Muscle layer of duodenum (tissue), 2 donors: ENCODE results near the gene RARA.
A peak's percentile ranks its signal among the peaks of the same experiment; 100 is the strongest.

Experiments
- H3K27ac ChIP-seq: one replicate; pipeline ENCODE4 v1.7.0; 2013; ENCODE audit warnings: mild to moderate bottlenecking, low read length
- H3K27me3 ChIP-seq: one replicate; pipeline ENCODE4 v1.7.0; 2013; ENCODE audit warnings: low read depth, mild to moderate bottlenecking, control low read depth, low read length
- H3K36me3 ChIP-seq, 2 donors: one replicate each; pipeline ENCODE4 v1.7.0; 2013; ENCODE audit warnings: low read length in 2 of 2, control low read depth in 1 of 2, mild to moderate bottlenecking in 1 of 2; ENCODE audit not compliant: insufficient read depth in 2 of 2, control insufficient read depth in 1 of 2
- H3K4me1 ChIP-seq, 2 donors: one replicate each; pipeline ENCODE4 v1.7.0; 2013; ENCODE audit warnings: low read length in 2 of 2, mild to moderate bottlenecking in 2 of 2, control low read depth in 1 of 2, moderate library complexity in 1 of 2; ENCODE audit not compliant: insufficient read depth in 2 of 2, control insufficient read depth in 1 of 2
- H3K4me3 ChIP-seq, 2 donors: one replicate each; pipeline ENCODE4 v1.7.0; 2013; ENCODE audit warnings: low read length in 2 of 2, low read depth in 1 of 2, mild to moderate bottlenecking in 1 of 2
- H3K9me3 ChIP-seq, 2 donors: one replicate each; pipeline ENCODE4 v1.7.0; 2013; ENCODE audit warnings: low read length in 2 of 2, control low read depth in 1 of 2, mild to moderate bottlenecking in 1 of 2; ENCODE audit not compliant: control insufficient read depth in 1 of 2
- donor health status: healthy.

The RARA gene

DNA sequence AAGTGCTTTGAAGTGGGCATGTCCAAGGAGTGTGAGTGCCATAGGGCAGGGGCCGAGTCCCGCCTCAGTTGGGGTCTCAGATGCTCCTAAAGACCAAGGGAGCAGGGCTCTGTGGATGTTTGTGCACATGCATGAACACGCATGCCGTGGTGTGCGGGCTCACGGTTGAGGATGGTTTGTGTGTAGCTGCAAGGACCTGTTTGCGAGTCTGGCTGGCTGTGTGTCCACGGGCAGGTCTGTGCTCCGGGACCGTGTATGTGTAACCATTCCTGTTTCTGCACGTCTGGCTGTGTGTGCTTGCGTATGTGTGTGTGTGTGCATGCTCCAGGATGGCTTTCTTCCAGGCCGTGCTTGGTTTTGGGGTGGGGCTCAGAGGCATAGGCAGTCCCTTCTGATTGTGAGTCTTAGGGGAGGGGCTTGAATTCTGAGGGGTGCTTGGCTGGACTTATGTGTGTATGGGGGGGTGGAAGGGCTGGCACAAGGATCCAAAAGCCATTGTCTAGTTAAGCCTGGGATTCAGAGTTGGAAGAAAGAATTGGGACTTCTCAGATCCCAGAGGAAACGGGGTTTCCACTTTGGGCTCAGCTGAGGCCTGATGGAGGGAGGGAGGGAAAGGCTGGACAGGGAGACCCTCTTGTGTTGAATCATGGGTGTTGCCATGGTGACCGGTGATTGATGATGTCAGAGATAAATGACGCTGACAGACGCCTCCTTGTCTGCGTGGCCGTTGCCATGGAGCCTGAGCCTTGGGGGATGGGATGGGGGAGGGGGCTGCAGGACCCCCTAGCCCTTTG is 41.1 kb downstream of the RARA start:
- peaks cover 30 to 53% of the 10 kb centered on the region in 2 donors for H3K36me3 ChIP-seq
- no peaks in the 10 kb centered on the region for H3K27me3 ChIP-seq
- H3K4me3 ChIP-seq: peak overlapping the region in 1 of 2 donors; percentile 9
- no peaks in the 10 kb centered on the region for H3K9me3 ChIP-seq
- H3K4me1 ChIP-seq: peaks cover 44 to 73% of the 10 kb centered on the region in 2 donors
- H3K27ac ChIP-seq: no peak overlapping the region

GRCh38 chr17:40350689-40351358 is 41.8 kb downstream of the RARA start:
- Histone ChIP-seq H3K4me1 (peaks cover 41 to 76% of the 10 kb centered on the region in 2 donors), H3K36me3 (peaks cover 30 to 60% of the 10 kb centered on the region in 2 donors), H3K27me3 (no peaks in the 10 kb centered on the region), H3K9me3 (no peaks in the 10 kb centered on the region), H3K27ac (no peak overlapping the region), H3K4me3 (no peak overlapping the region)

DNA sequence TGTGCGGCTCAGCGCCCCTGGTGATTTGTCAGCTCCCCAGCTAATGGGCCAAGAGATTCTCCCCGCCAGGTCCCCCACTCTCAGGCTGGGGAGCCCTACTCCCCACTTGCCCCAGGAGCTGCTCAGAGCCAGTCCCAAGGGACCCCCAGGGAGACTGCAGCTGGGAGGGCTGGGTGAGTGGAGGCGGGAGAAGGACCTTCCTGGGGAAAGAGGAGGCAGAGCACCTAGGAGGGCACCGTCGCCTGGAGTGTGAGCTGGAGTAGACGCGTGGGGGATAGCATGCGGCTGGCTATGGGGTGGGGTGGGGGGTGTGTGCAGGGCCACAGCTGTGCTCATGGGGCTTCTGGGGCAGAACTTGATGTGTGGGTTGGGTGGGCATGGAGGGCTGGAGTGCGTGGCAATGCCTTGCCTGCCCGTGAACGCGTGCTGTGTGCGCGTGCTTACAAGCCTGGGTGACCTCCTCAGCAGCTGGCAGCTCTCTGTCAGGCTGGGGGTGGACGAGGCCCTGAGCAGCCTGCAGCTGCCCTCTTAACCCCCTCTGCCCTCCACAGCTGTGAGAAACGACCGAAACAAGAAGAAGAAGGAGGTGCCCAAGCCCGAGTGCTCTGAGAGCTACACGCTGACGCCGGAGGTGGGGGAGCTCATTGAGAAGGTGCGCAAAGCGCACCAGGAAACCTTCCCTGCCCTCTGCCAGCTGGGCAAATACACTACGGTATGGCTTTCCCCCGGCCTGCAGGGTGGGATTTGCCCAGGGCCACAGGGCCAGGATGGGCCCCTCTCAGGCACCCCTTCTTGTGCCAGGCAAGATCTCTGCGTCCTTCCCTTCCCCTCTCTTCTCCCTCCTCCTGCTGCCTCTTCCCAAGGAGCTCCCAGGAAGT is 42.6 kb downstream of the RARA start:
- peaks cover 30 to 66% of the 10 kb centered on the region in 2 donors for H3K36me3 ChIP-seq
- H3K9me3 ChIP-seq: no peaks in the 10 kb centered on the region
- no peak overlapping the region for H3K4me3 ChIP-seq
- no peaks in the 10 kb centered on the region for H3K27me3 ChIP-seq
- H3K27ac ChIP-seq: no peak overlapping the region
- peaks cover 37 to 75% of the 10 kb centered on the region in 2 donors for H3K4me1 ChIP-seq

DNA sequence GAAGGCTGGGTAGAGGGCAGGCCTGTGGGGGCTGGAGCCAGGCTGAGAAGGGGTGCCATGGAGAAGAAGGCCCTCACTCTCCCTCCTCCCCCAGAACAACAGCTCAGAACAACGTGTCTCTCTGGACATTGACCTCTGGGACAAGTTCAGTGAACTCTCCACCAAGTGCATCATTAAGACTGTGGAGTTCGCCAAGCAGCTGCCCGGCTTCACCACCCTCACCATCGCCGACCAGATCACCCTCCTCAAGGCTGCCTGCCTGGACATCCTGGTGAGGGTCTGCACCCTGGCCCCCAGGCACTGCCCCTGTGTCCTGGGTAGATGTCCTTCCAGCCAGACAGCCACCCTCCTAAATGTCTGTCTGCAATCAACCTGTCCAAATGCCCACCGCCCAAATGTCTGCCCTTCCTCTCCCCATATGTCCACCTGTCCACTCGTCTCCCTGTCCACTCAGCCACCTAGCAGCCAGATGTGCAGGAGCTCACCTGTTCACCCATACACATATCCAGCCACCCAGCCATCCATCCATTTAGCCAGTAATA is 43.3 kb downstream of the RARA start:
- Histone ChIP-seq H3K4me1 (peaks cover 30 to 71% of the 10 kb centered on the region in 2 donors), H3K27me3 (no peaks in the 10 kb centered on the region), H3K36me3 (peaks cover 30 to 66% of the 10 kb centered on the region in 2 donors), H3K9me3 (no peaks in the 10 kb centered on the region), H3K4me3 (no peak overlapping the region), H3K27ac (no peak overlapping the region)

GRCh38 chr17:40352779-40353394 is 43.9 kb downstream of the RARA start:
- H3K4me3 ChIP-seq: no peak overlapping the region
- no peak overlapping the region for H3K27ac ChIP-seq
- H3K27me3 ChIP-seq: no peaks in the 10 kb centered on the region
- peaks cover 27 to 70% of the 10 kb centered on the region in 2 donors for H3K4me1 ChIP-seq
- peaks cover 30 to 66% of the 10 kb centered on the region in 2 donors for H3K36me3 ChIP-seq
- no peaks in the 10 kb centered on the region for H3K9me3 ChIP-seq

- no peaks in the 10 kb centered on the region for H3K9me3 ChIP-seq
- H3K36me3 ChIP-seq: peaks cover 22 to 53% of the 10 kb centered on the region in 2 donors
- H3K4me3 ChIP-seq: no peak overlapping the region
- H3K4me1 ChIP-seq: peaks cover 11 to 56% of the 10 kb centered on the region in 2 donors
- no peaks in the 10 kb centered on the region for H3K27me3 ChIP-seq
- no peak overlapping the region for H3K27ac ChIP-seq
These were observed 45.5 kb downstream of the RARA start for GRCh38 chr17:40354221-40355122.

- Histone ChIP-seq H3K4me1 (peaks cover 4 to 48% of the 10 kb centered on the region in 2 donors), H3K36me3 (peaks cover 16 to 47% of the 10 kb centered on the region in 2 donors), H3K27ac (no peak overlapping the region), H3K9me3 (no peaks in the 10 kb centered on the region), H3K4me3 (no peak overlapping the region), H3K27me3 (no peaks in the 10 kb centered on the region)
These were observed 46.3 kb downstream of the RARA start for GRCh38 chr17:40355123-40355803.

DNA sequence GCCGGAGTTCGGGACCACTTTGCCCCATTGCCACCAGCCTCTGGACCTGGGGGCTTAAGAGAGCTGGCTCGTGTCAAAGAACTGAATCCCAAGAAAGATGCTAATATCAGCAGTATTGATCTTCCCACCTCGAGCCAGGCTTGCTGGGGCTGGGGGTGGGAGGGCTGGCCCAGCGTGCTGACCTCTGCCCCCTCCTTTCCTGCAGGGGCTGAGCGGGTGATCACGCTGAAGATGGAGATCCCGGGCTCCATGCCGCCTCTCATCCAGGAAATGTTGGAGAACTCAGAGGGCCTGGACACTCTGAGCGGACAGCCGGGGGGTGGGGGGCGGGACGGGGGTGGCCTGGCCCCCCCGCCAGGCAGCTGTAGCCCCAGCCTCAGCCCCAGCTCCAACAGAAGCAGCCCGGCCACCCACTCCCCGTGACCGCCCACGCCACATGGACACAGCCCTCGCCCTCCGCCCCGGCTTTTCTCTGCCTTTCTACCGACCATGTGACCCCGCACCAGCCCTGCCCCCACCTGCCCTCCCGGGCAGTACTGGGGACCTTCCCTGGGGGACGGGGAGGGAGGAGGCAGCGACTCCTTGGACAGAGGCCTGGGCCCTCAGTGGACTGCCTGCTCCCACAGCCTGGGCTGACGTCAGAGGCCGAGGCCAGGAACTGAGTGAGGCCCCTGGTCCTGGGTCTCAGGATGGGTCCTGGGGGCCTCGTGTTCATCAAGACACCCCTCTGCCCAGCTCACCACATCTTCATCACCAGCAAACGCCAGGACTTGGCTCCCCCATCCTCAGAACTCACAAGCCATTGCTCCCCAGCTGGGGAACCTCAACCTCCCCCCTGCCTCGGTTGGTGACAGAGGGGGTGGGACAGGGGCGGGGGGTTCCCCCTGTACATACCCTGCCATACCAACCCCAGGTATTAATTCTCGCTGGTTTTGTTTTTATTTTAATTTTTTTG is 47.1 kb downstream of the RARA start:
- no peaks in the 10 kb centered on the region for H3K27me3 ChIP-seq
- H3K36me3 ChIP-seq: peaks cover 16 to 42% of the 10 kb centered on the region in 2 donors
- H3K27ac ChIP-seq: no peak overlapping the region
- peaks cover 4 to 40% of the 10 kb centered on the region in 2 donors for H3K4me1 ChIP-seq
- no peaks in the 10 kb centered on the region for H3K9me3 ChIP-seq
- H3K4me3 ChIP-seq: no peak overlapping the region
